ENCODE results near the gene DBH.
A peak's percentile ranks its signal among the peaks of the same experiment; 100 is the strongest.
"Not testable (repeated sequence)": the region's sequence is repeated elsewhere in the genome, so short reads cannot be mapped to it uniquely, and the experiment has no call there.

Gene DBH

GRCh38 chr9:133667759-133668450, 31.7 kb downstream of the DBH start:
- DNase-seq, result no peak

DNA sequence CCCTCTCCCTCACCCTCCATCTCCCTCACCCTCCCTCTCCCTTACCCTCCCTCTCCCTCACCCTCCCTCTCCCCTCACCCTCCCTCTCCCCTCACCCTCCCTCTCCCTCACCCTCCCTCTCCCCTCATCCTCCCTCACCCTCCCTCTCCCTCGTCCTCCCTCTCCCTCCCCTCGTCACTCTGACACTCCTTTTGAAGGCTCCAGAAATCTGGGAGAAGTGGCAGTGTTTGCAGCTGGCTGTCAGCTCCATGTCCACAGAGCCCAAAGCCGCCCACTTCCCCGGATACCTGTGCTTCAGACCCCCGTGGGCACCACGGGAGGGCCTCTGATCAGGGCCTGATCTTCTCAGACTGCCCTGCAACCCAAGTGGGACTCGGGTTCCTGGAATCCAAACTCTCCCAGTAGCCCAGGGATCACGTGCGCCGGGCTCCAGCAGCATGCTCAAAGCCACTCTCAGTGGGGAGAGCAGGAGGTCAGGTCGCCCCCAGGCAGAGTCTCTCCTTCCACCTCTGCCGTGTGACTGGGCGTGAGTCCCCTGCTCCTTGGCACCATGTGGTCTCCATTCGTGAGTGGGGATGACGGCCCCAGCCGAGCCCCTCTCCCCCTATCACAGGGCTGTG, 33.1 kb downstream of the DBH start:
- no peak for DNase-seq

DNA sequence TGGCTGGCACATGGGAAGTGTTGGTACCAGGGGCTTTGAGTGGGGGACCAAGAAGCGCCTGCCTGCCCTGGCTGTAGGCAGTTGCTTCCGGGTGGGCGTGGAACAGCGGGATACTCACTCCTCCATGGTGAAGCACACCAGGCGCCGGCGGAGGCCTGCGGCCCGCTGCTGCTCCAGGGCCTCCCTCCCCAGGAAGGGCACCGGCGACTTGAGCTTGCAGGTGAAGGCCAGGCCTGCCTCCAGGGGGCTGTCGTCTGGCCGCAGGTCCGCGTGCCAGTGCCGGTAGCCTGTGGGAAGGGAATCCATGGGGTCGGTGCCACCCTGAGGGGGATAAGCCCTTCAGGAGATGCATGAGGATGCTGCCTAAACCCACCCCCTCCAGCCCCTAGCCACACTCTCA, 34.3 kb downstream of the DBH start:
- DNase-seq, result no peak

DNA sequence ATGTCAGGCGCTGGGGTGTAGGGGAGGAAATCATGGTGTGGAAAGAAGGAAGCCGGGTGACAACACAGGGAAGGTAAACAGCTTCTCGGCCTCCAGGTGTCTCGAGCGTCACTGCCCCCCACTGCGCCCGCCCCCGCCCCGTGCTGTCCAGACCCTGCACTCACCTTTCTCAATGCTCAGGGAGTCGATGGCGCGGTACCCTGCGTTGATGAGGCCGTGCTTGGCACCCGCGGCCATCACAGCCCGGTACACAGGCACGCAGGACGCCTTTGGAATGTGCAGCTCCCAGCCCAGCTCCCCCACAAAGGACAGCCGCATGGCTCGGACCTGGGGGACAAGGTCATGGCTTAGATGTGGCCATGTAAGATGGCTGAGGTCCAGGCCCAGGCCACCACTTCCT, 35.2 kb downstream of the DBH start:
- DNase-seq, result no peak

GRCh38 chr9:133672503-133673257, 36.5 kb downstream of the DBH start:
- no peak for DNase-seq

- no peak for DNase-seq
Observed at GRCh38 chr9:133673258-133673655, 37.1 kb downstream of the DBH start.

- no peak for DNase-seq
Observed at GRCh38 chr9:133674091-133674490, 37.9 kb downstream of the DBH start.

GRCh38 chr9:133675796-133676195, 39.6 kb downstream of the DBH start:
- DNase-seq, result not testable (repeated sequence)

- no peak for DNase-seq
Observed at GRCh38 chr9:133676450-133676849, 40.3 kb downstream of the DBH start.

GRCh38 chr9:133677126-133678010, 41.2 kb downstream of the DBH start:
- DNase-seq, result peak in 2 of 4 experiments; percentile 42 to 48

DNA sequence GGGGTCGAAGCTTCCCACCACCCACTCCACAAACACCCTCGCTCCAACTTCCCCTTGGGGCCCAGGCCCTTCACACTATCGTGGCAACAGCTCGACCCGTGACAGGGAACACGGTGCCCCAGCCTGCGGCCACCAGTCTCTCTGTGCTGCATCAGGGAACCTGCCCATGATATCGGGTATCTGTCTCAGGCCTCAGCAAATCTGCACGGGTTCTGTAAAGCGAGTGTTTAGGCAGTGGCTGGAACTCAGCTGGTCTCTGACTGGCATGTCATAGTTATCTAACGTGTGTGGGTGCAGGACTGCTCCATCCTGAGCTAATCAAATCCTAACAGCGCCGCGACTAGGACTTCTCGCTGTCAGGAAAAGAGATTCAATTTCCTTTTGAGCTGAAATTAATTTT, 42.9 kb downstream of the DBH start:
- no peak for DNase-seq

- no peak for DNase-seq
Observed at GRCh38 chr9:133679466-133680061, 43.4 kb downstream of the DBH start.

GRCh38 chr9:133680250-133680975, 44.2 kb downstream of the DBH start:
- no peak for DNase-seq

- DNase-seq, result no peak
Observed at GRCh38 chr9:133680976-133681657, 45.0 kb downstream of the DBH start.

DNA sequence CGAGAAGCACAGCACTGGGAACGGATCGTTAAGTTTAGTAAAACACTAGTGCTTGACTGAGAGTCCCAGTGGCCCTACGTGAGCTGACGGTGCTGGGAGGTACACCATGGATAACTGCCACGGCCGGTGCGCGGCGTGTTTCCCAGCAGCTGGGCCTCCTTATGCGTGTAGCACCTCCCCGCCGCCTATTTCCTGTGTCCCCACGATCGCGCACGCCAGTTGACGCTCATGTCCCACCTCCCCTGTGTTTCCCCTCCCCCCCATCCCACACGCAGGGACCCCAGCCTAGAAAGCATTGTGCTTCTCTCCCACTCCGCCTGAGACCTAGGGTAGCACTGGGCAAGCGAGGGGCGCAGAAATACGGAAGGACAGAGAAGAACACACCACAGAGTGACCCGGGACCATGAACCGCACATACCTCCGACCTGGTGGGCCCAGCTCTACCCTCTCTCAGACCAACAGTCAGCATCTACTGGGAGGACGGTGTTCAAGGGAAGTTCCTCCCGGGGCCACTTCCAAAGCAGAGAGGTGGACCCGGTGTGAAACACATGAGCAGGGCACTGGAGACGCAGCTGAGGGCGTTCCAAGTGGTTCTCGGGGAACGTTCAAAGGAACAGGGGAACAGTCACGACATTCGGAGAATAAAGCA, 45.6 kb downstream of the DBH start:
- DNase-seq, result no peak

DNA sequence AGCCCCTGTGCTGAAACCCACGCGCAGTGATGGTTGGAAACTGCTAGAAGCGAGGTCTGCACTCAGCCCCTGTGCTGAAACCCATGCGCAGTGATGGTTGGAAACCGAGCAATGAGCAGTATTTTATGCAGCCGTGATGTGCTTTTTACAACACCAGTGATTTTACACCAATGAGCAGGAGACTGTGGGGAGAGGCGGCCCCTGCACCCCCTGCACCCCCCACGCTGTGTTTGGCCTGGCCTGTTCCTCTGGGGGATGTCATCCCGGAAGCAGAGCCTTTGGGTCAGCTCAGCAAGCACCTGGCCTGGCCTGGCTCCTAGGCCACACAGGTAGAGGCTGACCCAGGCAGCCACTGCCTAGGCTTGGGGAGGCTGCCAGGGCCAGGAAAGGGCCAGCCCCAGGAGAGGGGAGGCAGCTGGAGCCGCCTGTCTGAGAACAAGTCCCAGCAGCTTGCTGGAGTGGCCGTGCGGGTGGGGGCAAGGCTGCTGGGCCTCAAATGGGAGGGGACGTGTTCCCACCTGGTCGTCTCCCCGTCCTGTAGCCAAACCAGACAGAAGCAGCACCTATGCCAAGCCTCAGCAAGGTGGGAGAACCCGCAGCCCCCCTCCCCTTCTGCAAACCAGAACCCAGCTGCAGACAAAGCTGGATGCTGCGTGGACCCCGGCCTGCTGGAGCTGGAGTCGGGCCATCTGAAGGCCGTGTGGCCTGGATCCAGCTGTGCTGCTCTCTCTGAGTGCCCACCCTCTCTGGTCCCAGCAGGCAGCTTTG, 46.8 kb downstream of the DBH start:
- DNase-seq, result peak in 1 of 4 experiments; percentile 39

DNA sequence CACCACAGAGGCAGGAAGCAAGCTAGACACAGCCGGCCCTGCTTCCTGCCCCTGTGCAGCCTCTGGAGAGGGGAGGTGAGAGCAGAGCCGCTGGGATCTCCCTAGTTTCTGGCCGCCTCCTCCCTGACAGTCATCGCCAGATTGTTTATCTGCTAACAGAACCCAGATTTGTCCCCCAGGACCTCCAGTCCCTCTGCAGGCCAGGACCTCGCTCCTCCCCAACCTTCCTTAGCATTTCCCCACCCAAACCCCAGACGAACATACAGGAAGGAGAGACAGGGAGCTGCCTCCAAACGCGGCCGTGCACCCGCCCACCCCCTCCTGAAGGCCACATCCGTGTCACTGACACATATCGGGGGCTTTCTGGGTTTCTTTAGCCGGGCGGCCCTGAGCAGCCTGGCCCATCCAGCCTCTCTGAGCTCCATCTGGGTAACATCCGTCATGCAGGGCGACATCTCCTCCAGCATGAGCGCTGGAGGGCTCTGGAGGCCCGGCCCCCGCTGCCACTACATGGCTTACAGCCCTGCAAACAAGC, 47.5 kb downstream of the DBH start:
- DNase-seq, result peak in 3 of 4 experiments; percentile 15 to 64 (median 63)

DNA sequence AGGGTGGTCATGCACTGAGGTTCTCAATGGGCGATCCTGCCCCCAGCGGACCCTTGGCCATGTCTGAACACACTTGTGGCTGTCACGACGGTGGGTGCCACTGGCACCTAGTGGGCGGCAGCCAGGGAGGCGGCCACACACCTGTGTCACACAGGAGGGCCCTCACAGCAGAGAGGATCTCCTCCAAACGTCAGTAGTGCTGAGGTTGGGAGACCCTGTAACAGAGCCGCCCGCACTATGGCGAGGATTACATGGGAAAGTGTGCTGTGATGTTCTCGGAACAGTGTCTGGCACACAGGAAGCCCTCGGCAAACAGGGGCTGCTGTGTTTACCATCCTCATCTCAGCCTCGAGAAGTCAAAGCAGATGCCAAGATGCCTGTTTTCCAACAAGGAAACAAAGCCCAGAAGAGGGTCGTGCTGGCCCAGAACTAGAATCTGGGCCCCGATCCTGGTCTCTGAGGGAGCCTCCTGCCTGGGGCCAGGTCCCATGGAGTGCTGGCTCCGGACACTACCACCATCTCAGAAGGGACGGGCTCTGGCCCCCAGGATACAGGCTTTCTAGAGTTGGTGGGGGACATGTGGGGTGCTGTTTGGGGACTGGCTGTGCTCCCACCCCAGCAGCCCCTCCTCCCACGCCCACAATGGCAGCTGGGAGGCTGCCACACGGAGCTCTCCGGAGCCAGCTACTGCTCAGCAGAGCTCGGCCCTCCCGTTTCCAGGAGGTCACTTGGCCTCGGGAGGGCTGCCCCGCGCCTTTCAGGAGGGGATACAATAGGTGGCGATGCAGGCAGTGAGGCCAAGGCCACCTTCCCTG, 48.2 kb downstream of the DBH start:
- DNase-seq, result peak in 1 of 4 experiments; percentile 49

- DNase-seq, result no peak
Observed at GRCh38 chr9:133684936-133685361, 48.8 kb downstream of the DBH start.

Measured in activated naive CD4-positive, alpha-beta T cell (primary cell).